SK-N-SH (cell line): ENCODE results near the gene HTR3E.

Experiments
- EP300 ChIP-seq, 2 experiments: IDR thresholded peaks; 2 replicates each; pipeline versions ENCODE4 v1.4.0 to v1.6.1; 2012; ENCODE audit warnings: borderline replicate concordance in 1 of 2, low read depth in 1 of 2, low read length in 1 of 2
- EZH2phosphoT487 ChIP-seq: fragments of 200-600 bp; sonication (generic); IDR thresholded peaks from 2 replicates; pipeline ENCODE4 v1.6.1; 2017; ENCODE audit warnings: low read depth, mixed run types, mild to moderate bottlenecking, antibody characterized with exemption, moderate library complexity, borderline replicate concordance
- SIN3A ChIP-seq: IDR thresholded peaks from 2 replicates; pipeline ENCODE4 v1.6.1; 2012; ENCODE audit warnings: low read depth, mild to moderate bottlenecking, low read length, moderate library complexity, borderline replicate concordance
- TAF1 ChIP-seq: IDR thresholded peaks from 2 replicates; pipeline ENCODE4 v1.6.1; 2012; ENCODE audit warnings: low read depth, mild to moderate bottlenecking, low read length, moderate library complexity, borderline replicate concordance
- YY1 ChIP-seq: IDR thresholded peaks from 2 replicates; pipeline ENCODE4 v1.4.0; 2012; ENCODE audit warnings: low read depth, mild to moderate bottlenecking
- TF ChIP-seq, protein P1 (sequence below): fragments of 200-600 bp; sonication (generic); IDR thresholded peaks from 2 replicates; pipeline ENCODE4 v1.6.1; 2017; ENCODE audit warnings: antibody characterized with exemption, mild to moderate bottlenecking, moderate library complexity

DNA sequence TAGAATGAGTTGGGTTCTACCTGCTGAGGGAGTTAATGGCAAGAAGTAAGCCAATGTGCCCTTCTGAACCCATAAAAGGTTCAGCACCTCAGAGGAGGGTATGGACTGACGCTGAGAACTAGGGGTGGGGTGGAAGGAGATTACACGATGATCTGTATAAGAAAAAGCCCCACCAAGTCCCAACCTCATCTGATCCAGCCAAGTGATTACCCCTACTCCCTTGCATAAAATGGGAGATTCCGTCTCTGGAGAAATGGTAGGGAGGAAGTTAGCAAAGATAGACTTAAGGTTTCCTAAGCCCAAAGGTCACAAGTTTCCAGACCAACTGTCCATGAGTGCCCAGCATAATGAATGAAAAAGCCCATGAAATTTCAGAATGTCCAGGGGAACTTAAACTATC is 51.2 kb downstream of the HTR3E start:
- TF ChIP-seq, protein P1, sequence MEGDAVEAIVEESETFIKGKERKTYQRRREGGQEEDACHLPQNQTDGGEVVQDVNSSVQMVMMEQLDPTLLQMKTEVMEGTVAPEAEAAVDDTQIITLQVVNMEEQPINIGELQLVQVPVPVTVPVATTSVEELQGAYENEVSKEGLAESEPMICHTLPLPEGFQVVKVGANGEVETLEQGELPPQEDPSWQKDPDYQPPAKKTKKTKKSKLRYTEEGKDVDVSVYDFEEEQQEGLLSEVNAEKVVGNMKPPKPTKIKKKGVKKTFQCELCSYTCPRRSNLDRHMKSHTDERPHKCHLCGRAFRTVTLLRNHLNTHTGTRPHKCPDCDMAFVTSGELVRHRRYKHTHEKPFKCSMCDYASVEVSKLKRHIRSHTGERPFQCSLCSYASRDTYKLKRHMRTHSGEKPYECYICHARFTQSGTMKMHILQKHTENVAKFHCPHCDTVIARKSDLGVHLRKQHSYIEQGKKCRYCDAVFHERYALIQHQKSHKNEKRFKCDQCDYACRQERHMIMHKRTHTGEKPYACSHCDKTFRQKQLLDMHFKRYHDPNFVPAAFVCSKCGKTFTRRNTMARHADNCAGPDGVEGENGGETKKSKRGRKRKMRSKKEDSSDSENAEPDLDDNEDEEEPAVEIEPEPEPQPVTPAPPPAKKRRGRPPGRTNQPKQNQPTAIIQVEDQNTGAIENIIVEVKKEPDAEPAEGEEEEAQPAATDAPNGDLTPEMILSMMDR: no peak
- no peak for TF ChIP-seq EP300 (IDR thresholded peaks at IDR 0.05; ENCODE audit: borderline replicate concordance in 1 of 2, low read depth in 1 of 2, low read length in 1 of 2)
- TF ChIP-seq TAF1: no peak
- TF ChIP-seq EZH2phosphoT487: no peak
- no peak for TF ChIP-seq SIN3A
- no peak for TF ChIP-seq YY1
